T-cell (primary cell): ENCODE measurements around the gene C7orf57. TPM values are rescaled to one million over a fixed set of nuclear protein-coding genes. Genes with fewer than 3 reads are reported as not detected.
A peak's percentile ranks its signal among the peaks of the same experiment; 100 is the strongest.

Experiments used
- ATAC-seq, 4 experiments: fragments of 200-7000 bp in 3 of 4; fragments of 150-1000 bp in 1 of 4; cut with Tn5 transposase; replicated peaks in 1 of 4; 1 replicate in 3 of 4; 2 replicates in 1 of 4; pipeline ENCODE4 v1.10.0; 2021; ENCODE audit warnings: moderate library complexity in 3 of 4, mild to moderate bottlenecking in 2 of 4, moderate number of reproducible peaks in 1 of 4
- CTCF ChIA-PET, 2 donors: fragments of 300-600 bp; sonication (Branson Sonifier 250); formaldehyde crosslinking; loops; one replicate each; lab custom pipeline; 2022; ENCODE audit warnings: antibody characterized with exemption in 2 of 2; lab: Charles Lee
- POLR2A ChIA-PET, 2 donors: fragments of 300-600 bp; sonication (Branson Sonifier 250); formaldehyde crosslinking; loops; one replicate each; lab custom pipeline; 2022; ENCODE audit warnings: antibody characterized with exemption in 2 of 2; lab: Charles Lee
- DNase-seq, 35 experiments: peaks; one replicate each; pipeline versions ENCODE4 v3.0.0 to v3.0.0-alpha.2; 2013 to 2023
- H3K27ac ChIP-seq: one replicate; pipeline ENCODE4 v1.5.1; 2013; ENCODE audit warnings: low read length
- H3K27me3 ChIP-seq, 2 experiments: replicated peaks in 1 of 2; 1 replicate in 1 of 2; 2 replicates in 1 of 2; pipeline versions ENCODE4 v1.6.1 to v1.7.0; 2013; ENCODE audit warnings: low read length in 1 of 2, mixed read lengths in 1 of 2; ENCODE audit not compliant: control insufficient read depth in 2 of 2, insufficient read depth in 2 of 2; ENCODE audit errors: extremely low read depth in 1 of 2
- H3K36me3 ChIP-seq, 2 donors: 1 replicate in 1 of 2; 2 replicates in 1 of 2; pipeline versions ENCODE4 v1.6.1 to v1.7.0; 2013; ENCODE audit warnings: low read length in 1 of 2; ENCODE audit not compliant: control insufficient read depth in 2 of 2, insufficient read depth in 1 of 2; ENCODE audit errors: extremely low read depth in 1 of 2
- H3K4me1 ChIP-seq, 2 experiments: 1 replicate in 1 of 2; 2 replicates in 1 of 2; pipeline versions ENCODE4 v1.6.1 to v1.7.0; 2013; ENCODE audit warnings: low read length in 2 of 2, mixed read lengths in 1 of 2; ENCODE audit not compliant: insufficient read depth in 2 of 2, control insufficient read depth in 1 of 2; ENCODE audit errors: extremely low read depth in 1 of 2
- H3K4me3 ChIP-seq, 2 donors: 1 replicate in 1 of 2; 2 replicates in 1 of 2; pipeline versions ENCODE4 v1.5.1 to v1.7.0; 2013; ENCODE audit warnings: mild to moderate bottlenecking in 2 of 2, low read length in 1 of 2, moderate library complexity in 1 of 2; ENCODE audit not compliant: control insufficient read depth in 1 of 2; ENCODE audit errors: extremely low read depth in 1 of 2
- H3K9me3 ChIP-seq: 2 replicates; pipeline ENCODE4 v1.7.0; 2013
- H3K27ac Mint-ChIP-seq, 2 donors: one replicate each; pipeline ENCODE4 v1.8.0; 2020 to 2021; ENCODE audit warnings: mild to moderate bottlenecking in 2 of 2, mixed read lengths in 2 of 2
- H3K27me3 Mint-ChIP-seq, 2 donors: one replicate each; pipeline ENCODE4 v1.8.0; 2021 to 2022; ENCODE audit warnings: mixed read lengths in 2 of 2
- H3K36me3 Mint-ChIP-seq: one replicate; pipeline ENCODE4 v1.8.0; 2021; ENCODE audit warnings: mixed read lengths
- H3K4me1 Mint-ChIP-seq, 3 donors: one replicate each; pipeline ENCODE4 v1.8.0; 2020 to 2022; ENCODE audit warnings: mixed read lengths in 3 of 3, mild to moderate bottlenecking in 1 of 3
- H3K4me3 Mint-ChIP-seq, 3 donors: one replicate each; pipeline ENCODE4 v1.8.0; 2020 to 2022; ENCODE audit warnings: mild to moderate bottlenecking in 3 of 3, mixed read lengths in 3 of 3, moderate library complexity in 3 of 3
- H3K9me3 Mint-ChIP-seq, 3 donors: one replicate each; pipeline ENCODE4 v1.8.0; 2020 to 2022; ENCODE audit warnings: mixed read lengths in 3 of 3
- WGBS: methylation state at CpG from one replicate; pipeline ENCODE4 v1.1.5; 2013; ENCODE audit warnings: missing lambda C conversion rate; ENCODE audit not compliant: insufficient coverage; 5-methylcytosine and 5-hydroxymethylcytosine counted together
- total RNA-seq, 35 experiments: library from RNA in 6 of 35; stranded (reverse) in 6 of 35; fragments of 120-200 nt in 1 of 35; gene quantifications; one replicate each; pipeline versions ENCODE4 v1.2.1 to v1.2.4 and lab custom pipeline; 2013 to 2026

C7orf57 gene
- total RNA-seq, 5 donors from 2014 or later (not counting 1 experiment from before 2014, with no cell fraction given) = 0.18 to 2.0 (median 0.44) TPM

GRCh38 chr7:48006866-48007265, 28.5 kb upstream of the C7orf57 start:
- 80% methylated on average over 1 of the region's 6 CpGs for WGBS
- CTCF ChIA-PET = interaction anchor here in 1 of 2 donors (0.6 kb wide), 1 partner anchor 709 kb away, joined by 6 read pairs; no protein-coding TSS in a partner anchor
- DNase-seq = no peak
- peaks cover 14 to 15% of the 10 kb centered on the region in 2 donors for H3K27me3 Mint-ChIP-seq
- Histone ChIP-seq H3K9me3 (no peaks in the 10 kb centered on the region), H3K4me1 (no peaks in the 10 kb centered on the region), H3K27ac (no peak overlapping the region), H3K4me3 (no peak overlapping the region), H3K27me3 (peaks cover 0 to 4% of the 10 kb centered on the region in 2 experiments), H3K36me3 (no peaks in the 10 kb centered on the region)
- no peaks in the 10 kb centered on the region for H3K9me3 Mint-ChIP-seq
- no peaks in the 10 kb centered on the region for H3K36me3 Mint-ChIP-seq
- H3K4me3 Mint-ChIP-seq = no peak overlapping the region
- ATAC-seq = no peak
- H3K4me1 Mint-ChIP-seq = no peaks in the 10 kb centered on the region
- no peak overlapping the region for H3K27ac Mint-ChIP-seq
- POLR2A ChIA-PET = no interaction called here

- ChIA-PET CTCF (no interaction called here), POLR2A (interaction anchor here in 1 of 2 donors (0.7 kb wide), 1 partner anchor 14 kb away, joined by 10 read pairs; no protein-coding TSS in a partner anchor)
- no CpG with 5 or more reads among the region's 4 CpGs for WGBS
- Histone ChIP-seq H3K4me3 (no peak overlapping the region), H3K4me1 (no peaks in the 10 kb centered on the region), H3K36me3 (no peaks in the 10 kb centered on the region), H3K27ac (no peak overlapping the region), H3K9me3 (no peaks in the 10 kb centered on the region), H3K27me3 (peaks cover 0 to 8% of the 10 kb centered on the region in 2 experiments)
- Mint-ChIP-seq H3K4me3 (no peak overlapping the region), H3K36me3 (no peaks in the 10 kb centered on the region), H3K27me3 (peaks cover 14 to 15% of the 10 kb centered on the region in 2 donors), H3K4me1 (no peaks in the 10 kb centered on the region), H3K27ac (no peak overlapping the region), H3K9me3 (peaks cover 0 to 5% (median 0%) of the 10 kb centered on the region in 3 donors)
- no peak for DNase-seq
- no peak for ATAC-seq
Observed at GRCh38 chr7:48009257-48009656, 26.1 kb upstream of the C7orf57 start.

GRCh38 chr7:48009954-48010353, 25.4 kb upstream of the C7orf57 start:
- Histone ChIP-seq H3K27me3 (peaks cover 0 to 8% of the 10 kb centered on the region in 2 experiments), H3K36me3 (no peaks in the 10 kb centered on the region), H3K9me3 (no peaks in the 10 kb centered on the region), H3K27ac (no peak overlapping the region), H3K4me3 (no peak overlapping the region), H3K4me1 (no peaks in the 10 kb centered on the region)
- no peaks in the 10 kb centered on the region for H3K4me1 Mint-ChIP-seq
- POLR2A ChIA-PET = interaction anchor here in 1 of 2 donors (0.6 kb wide), 1 partner anchor 10 kb away, joined by 4 read pairs; no protein-coding TSS in a partner anchor
- peaks cover 0 to 5% (median 0%) of the 10 kb centered on the region in 3 donors for H3K9me3 Mint-ChIP-seq
- H3K27me3 Mint-ChIP-seq = peaks cover 11 to 12% of the 10 kb centered on the region in 2 donors
- WGBS = 100% methylated on average over 3 of the region's 4 CpGs
- ATAC-seq (no peak), DNase-seq (no peak)
- no peak overlapping the region for H3K27ac Mint-ChIP-seq
- H3K4me3 Mint-ChIP-seq = no peak overlapping the region
- no peaks in the 10 kb centered on the region for H3K36me3 Mint-ChIP-seq
- CTCF ChIA-PET = no interaction called here

GRCh38 chr7:48011323-48011722, 24.0 kb upstream of the C7orf57 start:
- CTCF ChIA-PET = interaction anchor here in 1 of 2 donors (1.2 kb wide), 1 partner anchor 66 kb away, joined by 3 read pairs; no protein-coding TSS in a partner anchor
- no peaks in the 10 kb centered on the region for H3K9me3 ChIP-seq
- H3K27ac ChIP-seq = no peak overlapping the region
- H3K9me3 Mint-ChIP-seq = peaks cover 0 to 5% (median 0%) of the 10 kb centered on the region in 3 donors
- no peak overlapping the region for H3K4me3 ChIP-seq
- H3K4me1 ChIP-seq = no peaks in the 10 kb centered on the region
- WGBS = no CpG with 5 or more reads among the region's 2 CpGs
- POLR2A ChIA-PET = interaction anchor here in 1 of 2 donors (0.5 kb wide), 1 partner anchor 30 kb away, joined by 3 read pairs; no protein-coding TSS in a partner anchor
- H3K27me3 ChIP-seq = peaks cover 0 to 11% of the 10 kb centered on the region in 2 experiments
- DNase-seq (no peak), ATAC-seq (no peak)
- no peak overlapping the region for H3K4me3 Mint-ChIP-seq
- H3K36me3 Mint-ChIP-seq = no peaks in the 10 kb centered on the region
- peaks cover 13 to 14% of the 10 kb centered on the region in 2 donors for H3K27me3 Mint-ChIP-seq
- H3K27ac Mint-ChIP-seq = no peak overlapping the region
- no peaks in the 10 kb centered on the region for H3K36me3 ChIP-seq
- H3K4me1 Mint-ChIP-seq = no peaks in the 10 kb centered on the region

GRCh38 chr7:48011951-48012350, 23.4 kb upstream of the C7orf57 start:
- H3K36me3 ChIP-seq = no peaks in the 10 kb centered on the region
- POLR2A ChIA-PET = no interaction called here
- WGBS = 100% methylated on average over 2 of the region's 3 CpGs
- Mint-ChIP-seq H3K4me3 (no peak overlapping the region), H3K27me3 (peaks cover 13 to 14% of the 10 kb centered on the region in 2 donors), H3K27ac (peak overlapping the region in 1 of 2 donors; percentile 28), H3K9me3 (peaks cover 0 to 5% (median 0%) of the 10 kb centered on the region in 3 donors), H3K36me3 (no peaks in the 10 kb centered on the region), H3K4me1 (no peaks in the 10 kb centered on the region)
- peaks cover 0 to 11% of the 10 kb centered on the region in 2 experiments for H3K27me3 ChIP-seq
- CTCF ChIA-PET = interaction anchor here (1.2 to 1.3 kb wide), 2 partner anchors 20 to 66 kb away, joined by 3 to 5 read pairs; no protein-coding TSS in a partner anchor
- ATAC-seq = no peak
- no peak for DNase-seq
- no peak overlapping the region for H3K27ac ChIP-seq
- no peaks in the 10 kb centered on the region for H3K9me3 ChIP-seq
- no peaks in the 10 kb centered on the region for H3K4me1 ChIP-seq
- H3K4me3 ChIP-seq = no peak overlapping the region

GRCh38 chr7:48016641-48017040, 18.7 kb upstream of the C7orf57 start:
- H3K36me3 Mint-ChIP-seq = no peaks in the 10 kb centered on the region
- peaks cover 0 to 19% (median 11%) of the 10 kb centered on the region in 3 donors for H3K9me3 Mint-ChIP-seq
- H3K4me3 Mint-ChIP-seq = no peak overlapping the region

More at GRCh38 chr7:48016641-48017040, 18.7 kb upstream of the C7orf57 start:
- ChIA-PET POLR2A (no interaction called here), CTCF (no interaction called here)
- ATAC-seq = no peak
- no peaks in the 10 kb centered on the region for H3K36me3 ChIP-seq
- H3K27ac Mint-ChIP-seq = no peak overlapping the region
- no peaks in the 10 kb centered on the region for H3K4me1 ChIP-seq
- H3K27me3 ChIP-seq = peaks cover 0 to 6% of the 10 kb centered on the region in 2 experiments
- H3K4me3 ChIP-seq = no peak overlapping the region
- no peak for DNase-seq
- no peak overlapping the region for H3K27ac ChIP-seq
- H3K27me3 Mint-ChIP-seq = peaks cover 9 to 16% of the 10 kb centered on the region in 2 donors
- no peaks in the 10 kb centered on the region for H3K4me1 Mint-ChIP-seq
- no peaks in the 10 kb centered on the region for H3K9me3 ChIP-seq
